SU-DHL-6 (cell line): ENCODE results near the gene EVI5L.

Source experiments
- H2AFZ ChIP-seq: fragments of 200-600 bp; sonication (generic); 2 replicates; pipeline ENCODE4 v1.6.1; 2014; ENCODE audit warnings: low read depth, mild to moderate bottlenecking, moderate library complexity, mixed read lengths, antibody characterized with exemption, low read length; ENCODE audit not compliant: severe bottlenecking
- H3F3A ChIP-seq: fragments of 200-600 bp; shearing (Covaris generic); 2 replicates; pipeline ENCODE4 v1.6.0; 2016; ENCODE audit warnings: antibody characterized with exemption, mild to moderate bottlenecking; ENCODE audit not compliant: insufficient read depth
- H3K27ac ChIP-seq: fragments of 200-600 bp; sonication (generic); 2 replicates; pipeline ENCODE4 v1.5.1; 2016; ENCODE audit warnings: low read depth, mild to moderate bottlenecking, low read length, moderate library complexity, mixed read lengths
- H3K27me3 ChIP-seq: fragments of 200-600 bp; sonication (generic), shearing (Covaris generic); 2 replicates; pipeline ENCODE4 v1.6.0; 2014; ENCODE audit warnings: mild to moderate bottlenecking, low read length
- H3K36me3 ChIP-seq: fragments of 200-600 bp; sonication (generic); 2 replicates; pipeline ENCODE4 v1.6.1; 2014; ENCODE audit warnings: mild to moderate bottlenecking, low read length, mixed read lengths
- H3K4me2 ChIP-seq: fragments of 300-600, 200-600 bp; shearing (Covaris generic), sonication (generic); 2 replicates; pipeline ENCODE4 v1.6.0; 2014; ENCODE audit warnings: low read length, low read depth, mild to moderate bottlenecking; ENCODE audit not compliant: poor library complexity, severe bottlenecking
- H3K4me3 ChIP-seq: fragments of 200-600 bp; sonication (generic); 2 replicates; pipeline ENCODE4 v1.5.1; 2014; ENCODE audit warnings: antibody characterized with exemption, low read length, mild to moderate bottlenecking, mixed read lengths; ENCODE audit not compliant: insufficient read depth, poor library complexity, severe bottlenecking
- H3K79me2 ChIP-seq: fragments of 200-600 bp; sonication (generic); 2 replicates; pipeline ENCODE4 v1.6.1; 2014; ENCODE audit warnings: mild to moderate bottlenecking, low read length, moderate library complexity; ENCODE audit not compliant: insufficient read depth
- H3K9ac ChIP-seq: fragments of 200-600 bp; sonication (generic); 2 replicates; pipeline ENCODE4 v1.7.0; 2014; ENCODE audit warnings: mild to moderate bottlenecking, low read length
- H3K9me2 ChIP-seq: fragments of 200-600 bp; sonication (generic); replicated peaks from 2 replicates; pipeline ENCODE4 v1.6.1; 2014; ENCODE audit warnings: low read length; ENCODE audit not compliant: insufficient read depth
- H3K9me3 ChIP-seq: fragments of 200-600 bp; sonication (generic); 2 replicates; pipeline ENCODE4 v1.6.1; 2014; ENCODE audit warnings: low read length, mixed read lengths; ENCODE audit not compliant: insufficient read depth
- H4K20me1 ChIP-seq: fragments of 200-600 bp; sonication (generic); 2 replicates; pipeline ENCODE4 v1.6.1; 2014; ENCODE audit warnings: low read depth, mild to moderate bottlenecking, antibody characterized with exemption, low read length, moderate library complexity, mixed read lengths
- CTCF ChIP-seq: fragments of 200-600 bp; sonication (generic); IDR thresholded peaks from one replicate; pipeline ENCODE4 v1.5.1; 2017; ENCODE audit warnings: antibody characterized with exemption, mild to moderate bottlenecking, low read length, moderate library complexity; ENCODE audit not compliant: insufficient read depth, poor library complexity, severe bottlenecking
- EZH2phosphoT487 ChIP-seq: fragments of 200-600 bp; sonication (generic), shearing (Covaris generic); conservative IDR thresholded peaks from 2 replicates; pipeline ENCODE4 v1.6.1; 2018; ENCODE audit warnings: mild to moderate bottlenecking, antibody characterized with exemption, low read length, moderate library complexity, mixed read lengths

The EVI5L gene

GRCh38 chr19:7784856-7785255, 45.2 kb upstream of the EVI5L start:
- H4K20me1 ChIP-seq = no peaks in the 10 kb centered on the region
- no peaks in the 10 kb centered on the region for H3K9me2 ChIP-seq
- H3K9me3 ChIP-seq = peaks cover 6% of the 10 kb centered on the region; the same call in 1 of the 2 replicates
- H3K9ac ChIP-seq = no peak overlapping the region
- no peaks in the 10 kb centered on the region for H3K36me3 ChIP-seq
- no peak overlapping the region for H3K4me2 ChIP-seq
- H3K79me2 ChIP-seq = no peaks in the 10 kb centered on the region
- no peaks in the 10 kb centered on the region for H3F3A ChIP-seq
- no peak for TF ChIP-seq EZH2phosphoT487
- no peak for TF ChIP-seq CTCF
- H3K4me3 ChIP-seq = no peak overlapping the region
- H3K27ac ChIP-seq = no peak overlapping the region
- H2AFZ ChIP-seq = no peak overlapping the region
- H3K27me3 ChIP-seq = no peaks in the 10 kb centered on the region

GRCh38 chr19:7787141-7787540, 42.9 kb upstream of the EVI5L start:
- TF ChIP-seq EZH2phosphoT487 (no peak), CTCF (no peak)
- Histone ChIP-seq H3K36me3 (no peaks in the 10 kb centered on the region), H3K9me3 (peaks cover 6% of the 10 kb centered on the region; the same call in 1 of the 2 replicates), H3K79me2 (no peaks in the 10 kb centered on the region), H3K9ac (no peak overlapping the region), H3K27me3 (no peaks in the 10 kb centered on the region), H2AFZ (no peak overlapping the region), H3K9me2 (no peaks in the 10 kb centered on the region), H3F3A (no peaks in the 10 kb centered on the region), H4K20me1 (no peaks in the 10 kb centered on the region), H3K27ac (no peak overlapping the region), H3K4me2 (no peak overlapping the region), H3K4me3 (no peak overlapping the region)

GRCh38 chr19:7787602-7788177, 42.3 kb upstream of the EVI5L start:
- H3K9ac ChIP-seq = no peak overlapping the region
- H3K9me2 ChIP-seq = no peaks in the 10 kb centered on the region
- H3K4me3 ChIP-seq = no peak overlapping the region
- H4K20me1 ChIP-seq = no peaks in the 10 kb centered on the region
- H3K9me3 ChIP-seq = peaks cover 6% of the 10 kb centered on the region; the same call in 1 of the 2 replicates
- H3K27ac ChIP-seq = no peak overlapping the region
- no peaks in the 10 kb centered on the region for H3F3A ChIP-seq
- no peak overlapping the region for H2AFZ ChIP-seq
- H3K4me2 ChIP-seq = no peak overlapping the region
- TF ChIP-seq EZH2phosphoT487 (no peak), CTCF (no peak)
- no peaks in the 10 kb centered on the region for H3K79me2 ChIP-seq
- H3K27me3 ChIP-seq = no peaks in the 10 kb centered on the region
- H3K36me3 ChIP-seq = no peaks in the 10 kb centered on the region
